C4-2B (cell line): ENCODE measurements around the gene UBASH3B.
A peak's percentile ranks its signal among the peaks of the same experiment; 100 is the strongest.

Source experiments
- H3K27ac ChIP-seq: fragments of 450-650 bp; 2 replicates; pipeline ENCODE4 v1.5.1; 2017
- ZFX ChIP-seq: fragments of 450-650 bp; IDR thresholded peaks from 2 replicates; pipeline ENCODE4 v1.6.1; 2017
- TF ChIP-seq, protein P1 (sequence below): fragments of 450-650 bp; conservative IDR thresholded peaks from 2 replicates; pipeline ENCODE4 v1.5.1; 2017; ENCODE audit warnings: mild to moderate bottlenecking

Gene UBASH3B

DNA sequence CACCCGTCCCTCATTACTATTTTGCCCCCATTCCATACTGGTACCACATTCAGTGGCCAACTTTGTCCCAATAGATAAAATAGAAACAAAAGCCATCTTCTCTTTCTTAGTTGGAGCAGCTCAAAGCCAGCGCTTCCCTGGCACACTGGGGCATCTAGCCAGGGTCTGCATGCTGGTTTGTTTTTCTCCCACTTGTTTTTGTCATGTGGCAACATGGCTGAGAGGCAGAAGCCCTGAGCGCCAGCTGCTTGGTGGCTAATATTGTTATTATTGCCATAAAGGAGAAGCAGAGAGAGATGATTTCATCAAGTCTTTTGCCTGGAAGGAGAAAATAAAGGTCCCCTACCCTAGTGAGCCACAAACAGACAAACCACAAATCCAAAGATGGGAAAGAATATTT, 134.4 kb downstream of the UBASH3B start:
- H3K27ac ChIP-seq, result no peak overlapping the region
- no peak for TF ChIP-seq ZFX
- TF ChIP-seq, protein P1, sequence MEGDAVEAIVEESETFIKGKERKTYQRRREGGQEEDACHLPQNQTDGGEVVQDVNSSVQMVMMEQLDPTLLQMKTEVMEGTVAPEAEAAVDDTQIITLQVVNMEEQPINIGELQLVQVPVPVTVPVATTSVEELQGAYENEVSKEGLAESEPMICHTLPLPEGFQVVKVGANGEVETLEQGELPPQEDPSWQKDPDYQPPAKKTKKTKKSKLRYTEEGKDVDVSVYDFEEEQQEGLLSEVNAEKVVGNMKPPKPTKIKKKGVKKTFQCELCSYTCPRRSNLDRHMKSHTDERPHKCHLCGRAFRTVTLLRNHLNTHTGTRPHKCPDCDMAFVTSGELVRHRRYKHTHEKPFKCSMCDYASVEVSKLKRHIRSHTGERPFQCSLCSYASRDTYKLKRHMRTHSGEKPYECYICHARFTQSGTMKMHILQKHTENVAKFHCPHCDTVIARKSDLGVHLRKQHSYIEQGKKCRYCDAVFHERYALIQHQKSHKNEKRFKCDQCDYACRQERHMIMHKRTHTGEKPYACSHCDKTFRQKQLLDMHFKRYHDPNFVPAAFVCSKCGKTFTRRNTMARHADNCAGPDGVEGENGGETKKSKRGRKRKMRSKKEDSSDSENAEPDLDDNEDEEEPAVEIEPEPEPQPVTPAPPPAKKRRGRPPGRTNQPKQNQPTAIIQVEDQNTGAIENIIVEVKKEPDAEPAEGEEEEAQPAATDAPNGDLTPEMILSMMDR, result no peak

DNA sequence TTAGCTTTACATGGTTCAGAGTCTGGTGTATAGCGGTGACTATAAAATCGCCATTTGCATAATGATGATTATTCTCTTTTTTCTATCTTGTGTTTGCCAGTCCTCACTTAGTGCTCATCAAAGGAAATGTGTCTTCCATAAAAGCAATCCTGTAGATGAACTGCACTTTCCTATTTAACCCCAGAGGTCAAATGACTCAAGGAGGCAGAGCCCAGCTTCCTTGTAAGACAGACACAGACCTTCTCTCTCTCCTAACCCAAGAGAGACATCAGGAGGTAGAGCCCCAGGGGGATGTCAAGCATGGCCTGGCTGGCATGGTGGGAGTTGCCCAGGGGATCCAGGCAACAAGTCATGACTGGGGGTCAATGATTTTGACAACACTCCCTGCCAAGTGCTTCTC, 135.9 kb downstream of the UBASH3B start:
- TF ChIP-seq, protein P1, result no peak
- TF ChIP-seq ZFX, result no peak
- no peak overlapping the region for H3K27ac ChIP-seq

DNA sequence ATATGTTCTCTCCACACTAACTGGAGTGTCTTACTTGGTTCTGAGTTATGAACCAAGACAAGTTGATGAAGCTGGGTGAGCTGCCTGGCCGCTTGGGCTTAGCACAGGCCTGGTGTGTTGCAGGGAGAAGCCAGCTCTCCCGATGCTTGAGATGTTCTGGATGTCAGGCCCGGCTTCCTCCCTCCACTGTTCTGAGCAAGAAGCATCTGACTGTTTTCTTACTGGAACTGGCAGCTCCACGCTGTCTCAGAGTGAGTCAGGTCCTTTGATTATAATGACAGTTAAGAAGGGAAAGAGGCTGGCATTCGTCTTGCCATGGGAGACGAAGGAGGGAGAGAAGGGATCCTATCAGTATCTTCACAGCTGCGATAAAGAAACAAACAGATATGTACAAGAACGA, 136.3 kb downstream of the UBASH3B start:
- TF ChIP-seq ZFX, result no peak
- TF ChIP-seq, protein P1, result no peak
- no peak overlapping the region for H3K27ac ChIP-seq

DNA sequence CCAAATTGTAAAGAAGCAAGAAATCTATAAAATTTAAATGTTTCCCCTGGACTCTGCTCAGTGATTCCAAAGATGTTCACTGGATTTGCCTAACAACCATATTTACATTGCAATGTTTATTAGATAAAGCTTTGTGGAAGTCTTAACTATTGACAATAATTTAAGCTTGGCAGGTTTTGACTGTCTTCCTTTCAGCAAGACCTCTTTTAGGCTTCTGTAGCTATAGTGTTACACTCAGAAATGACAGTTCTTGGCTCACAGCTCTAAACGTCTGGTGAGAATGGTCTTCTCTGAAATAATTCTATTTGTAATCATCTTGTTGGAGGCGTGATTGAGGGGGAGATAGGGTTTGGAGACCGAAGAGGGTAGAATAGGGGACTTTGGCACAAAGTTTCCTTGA, 138.0 kb downstream of the UBASH3B start:
- no peak for TF ChIP-seq ZFX
- TF ChIP-seq, protein P1, result no peak
- H3K27ac ChIP-seq, result no peak overlapping the region

DNA sequence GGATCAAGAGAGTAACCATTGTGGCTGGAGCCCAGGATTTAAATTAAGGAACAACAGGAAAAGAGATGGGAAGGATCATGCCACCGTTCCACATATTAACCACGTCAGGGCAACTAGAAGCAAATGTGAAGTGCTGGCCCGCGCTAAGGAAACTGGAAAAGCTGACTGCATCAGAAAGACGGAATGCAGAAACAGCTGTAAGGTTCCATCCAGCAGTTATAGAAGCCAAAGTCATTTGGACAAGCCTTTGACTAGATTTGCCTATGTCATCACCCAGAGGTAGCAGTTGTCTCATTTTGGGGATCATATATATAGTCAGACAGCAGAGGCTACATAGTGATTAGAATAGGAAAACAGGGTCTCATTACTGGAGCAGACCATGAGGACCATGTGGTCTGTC, 139.8 kb downstream of the UBASH3B start:
- H3K27ac ChIP-seq, result no peak overlapping the region
- TF ChIP-seq ZFX, result no peak
- TF ChIP-seq, protein P1, result no peak

DNA sequence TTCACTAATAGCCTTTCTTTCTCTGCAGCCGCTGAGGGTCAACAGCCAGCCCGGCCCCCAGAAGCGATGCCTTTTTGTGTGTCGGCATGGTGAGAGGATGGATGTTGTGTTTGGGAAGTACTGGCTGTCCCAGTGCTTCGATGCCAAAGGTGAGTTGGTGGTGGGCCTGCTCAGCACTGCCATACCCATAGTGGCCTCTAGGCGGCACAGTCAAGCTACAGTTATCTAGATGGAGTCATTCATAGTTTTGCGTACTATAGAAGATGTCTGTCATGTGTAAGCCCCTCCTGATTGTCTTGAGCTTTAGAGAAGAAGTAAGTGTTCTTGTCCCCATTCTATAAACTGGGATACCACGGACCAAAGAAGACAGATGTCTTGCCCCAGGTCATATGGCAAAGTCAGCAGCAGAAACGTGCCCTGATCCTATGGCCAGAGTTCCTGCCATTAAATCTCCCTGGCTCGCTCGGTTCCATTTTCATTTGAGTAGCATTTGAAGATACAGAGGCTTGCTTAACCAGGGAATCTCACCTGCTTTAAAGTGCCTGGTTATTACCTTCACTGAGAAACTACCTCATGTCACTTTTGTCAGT, 140.7 kb downstream of the UBASH3B start:
- H3K27ac ChIP-seq, result no peak overlapping the region
- TF ChIP-seq ZFX, result no peak
- TF ChIP-seq, protein P1, result peak; percentile 90

DNA sequence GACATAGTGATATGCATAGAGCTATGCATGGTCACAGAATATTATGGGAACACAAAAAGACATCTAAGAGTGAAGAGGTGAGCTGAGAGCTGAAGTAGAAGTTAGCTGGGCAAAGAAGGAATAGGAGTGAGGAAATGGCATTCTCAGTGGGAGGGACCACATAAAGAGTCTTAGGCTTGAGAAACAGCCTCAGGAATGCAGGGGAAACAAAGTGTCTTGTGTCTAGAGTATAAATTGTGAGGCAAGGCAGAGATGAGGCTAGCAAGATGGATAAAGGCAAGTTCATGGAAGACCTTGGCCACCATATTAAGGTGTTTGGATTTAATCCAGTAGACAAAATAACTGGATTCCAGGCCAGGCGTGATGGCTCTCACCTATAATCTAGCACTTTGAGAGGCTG, 142.1 kb downstream of the UBASH3B start:
- H3K27ac ChIP-seq, result no peak overlapping the region
- TF ChIP-seq ZFX, result no peak
- TF ChIP-seq, protein P1, result no peak
